GM12891 (cell line): ENCODE measurements around the gene OR52B6.

Source experiments
- POLR2A ChIP-seq: IDR thresholded peaks from 2 replicates; pipeline ENCODE4 v1.6.1; 2011; ENCODE audit warnings: low read depth, low read length, control low read depth
- POLR2AphosphoS5 ChIP-seq: IDR thresholded peaks from 2 replicates; pipeline ENCODE4 v1.6.1; 2011; ENCODE audit warnings: low read depth, low read length, control low read depth
- POU2F2 ChIP-seq: IDR thresholded peaks from 2 replicates; pipeline ENCODE4 v1.6.1; 2011; ENCODE audit warnings: low read depth, mild to moderate bottlenecking, control low read depth, low read length, moderate library complexity
- SPI1 ChIP-seq: IDR thresholded peaks from 2 replicates; pipeline ENCODE4 v1.6.1; 2011; ENCODE audit warnings: low read depth, low read length, control low read depth
- TAF1 ChIP-seq: IDR thresholded peaks from 2 replicates; pipeline ENCODE4 v1.6.1; 2011; ENCODE audit warnings: low read depth, low read length, control low read depth

DNA sequence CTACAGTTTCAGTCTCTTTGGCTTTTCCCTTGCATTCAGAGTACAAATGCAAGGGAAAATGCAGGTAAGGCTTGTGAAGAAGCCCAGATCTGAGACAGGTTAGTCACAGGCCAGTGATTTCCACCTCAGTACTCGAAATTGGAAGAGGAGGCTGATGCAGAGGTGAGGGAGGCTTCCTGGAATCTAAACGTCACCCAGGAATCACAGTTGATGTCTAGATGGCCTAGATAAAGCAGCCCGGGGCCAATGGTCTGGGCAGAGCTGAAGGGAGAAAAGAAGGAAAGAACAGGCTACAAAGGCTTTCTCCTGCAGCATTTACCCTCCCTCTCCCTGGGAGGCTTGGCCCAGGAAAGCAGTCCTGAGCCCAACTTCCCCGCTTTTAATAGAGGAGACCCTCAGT lies 24.2 kb downstream of the OR52B6 start:
- no peak for TF ChIP-seq POLR2A
- TF ChIP-seq TAF1: no peak
- no peak for TF ChIP-seq POLR2AphosphoS5
- no peak for TF ChIP-seq POU2F2
- no peak for TF ChIP-seq SPI1
